HUES48 (cell line): ENCODE results near the gene THAP7.
A peak's percentile ranks its signal among the peaks of the same experiment; 100 is the strongest.
"Not testable (repeated sequence)": the region's sequence is repeated elsewhere in the genome, so short reads cannot be mapped to it uniquely, and the experiment has no call there.

Source experiments
- H3K27ac ChIP-seq: one replicate; pipeline ENCODE4 v1.7.0; 2013; ENCODE audit warnings: low read depth, low read length, inconsistent platforms
- H3K27me3 ChIP-seq: 2 replicates; pipeline ENCODE4 v1.6.1; 2013; ENCODE audit warnings: mild to moderate bottlenecking, low read length; ENCODE audit not compliant: control insufficient read depth, insufficient read depth
- H3K36me3 ChIP-seq: 2 replicates; pipeline ENCODE4 v1.6.1; 2013; ENCODE audit warnings: low read length; ENCODE audit not compliant: control insufficient read depth, insufficient read depth
- H3K4me1 ChIP-seq: 2 replicates; pipeline ENCODE4 v1.6.1; 2013; ENCODE audit warnings: mild to moderate bottlenecking, low read length; ENCODE audit not compliant: control insufficient read depth, insufficient read depth
- H3K4me3 ChIP-seq: 2 replicates; pipeline ENCODE4 v1.5.1; 2013; ENCODE audit warnings: mild to moderate bottlenecking, low read depth, low read length
- H3K9ac ChIP-seq: 2 replicates; pipeline ENCODE4 v1.6.1; 2013; ENCODE audit warnings: mild to moderate bottlenecking, low read depth, low read length, moderate library complexity
- H3K9me3 ChIP-seq: 2 replicates; pipeline ENCODE4 v1.6.1; 2013; ENCODE audit warnings: low read length; ENCODE audit not compliant: control insufficient read depth, insufficient read depth

The THAP7 gene

DNA sequence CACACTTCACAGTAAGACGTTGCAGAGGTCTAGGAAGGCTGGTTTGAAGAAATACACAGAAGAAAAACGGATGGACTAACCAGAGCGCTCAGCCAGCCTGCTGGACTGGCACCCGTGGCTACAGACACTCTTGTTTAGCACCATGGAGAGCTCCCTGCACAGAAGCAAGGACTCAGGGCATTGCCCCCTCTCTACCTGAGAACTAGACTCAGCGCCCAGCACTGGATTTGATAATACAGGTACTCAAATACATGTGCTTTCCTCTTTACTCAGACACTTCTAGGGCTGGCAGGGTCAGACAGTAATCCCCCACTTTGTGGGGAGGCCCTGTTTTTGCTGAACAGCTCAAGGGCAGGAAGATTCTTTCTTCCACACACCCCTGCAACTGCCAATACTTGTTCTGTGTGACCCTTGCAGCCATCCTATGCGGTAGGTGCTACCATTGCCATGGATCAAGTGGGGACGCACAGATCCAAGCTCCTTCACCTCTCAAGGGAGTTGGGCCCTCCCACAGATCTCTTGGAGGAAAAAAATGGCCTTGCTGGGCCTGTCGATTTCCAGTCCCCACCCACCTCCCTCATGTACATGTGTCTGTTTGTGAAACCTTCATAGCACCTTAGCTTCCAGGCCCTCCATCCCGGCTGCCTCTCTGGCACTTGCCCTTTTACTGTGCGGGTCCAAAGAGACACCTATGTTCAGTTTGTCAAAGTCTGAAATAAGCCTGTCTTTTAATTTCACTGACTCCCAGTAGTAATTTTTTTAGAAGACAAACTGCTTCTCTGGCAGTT, 7.9 kb upstream of the THAP7 start:
- no peak overlapping the region for H3K9ac ChIP-seq
- H3K9me3 ChIP-seq, result no peaks in the 10 kb centered on the region
- H3K4me1 ChIP-seq, result peaks cover 17% of the 10 kb centered on the region
- no peak overlapping the region for H3K4me3 ChIP-seq
- no peaks in the 10 kb centered on the region for H3K36me3 ChIP-seq
- peak overlapping the region; percentile 22 for H3K27ac ChIP-seq
- H3K27me3 ChIP-seq, result peaks cover 11% of the 10 kb centered on the region

DNA sequence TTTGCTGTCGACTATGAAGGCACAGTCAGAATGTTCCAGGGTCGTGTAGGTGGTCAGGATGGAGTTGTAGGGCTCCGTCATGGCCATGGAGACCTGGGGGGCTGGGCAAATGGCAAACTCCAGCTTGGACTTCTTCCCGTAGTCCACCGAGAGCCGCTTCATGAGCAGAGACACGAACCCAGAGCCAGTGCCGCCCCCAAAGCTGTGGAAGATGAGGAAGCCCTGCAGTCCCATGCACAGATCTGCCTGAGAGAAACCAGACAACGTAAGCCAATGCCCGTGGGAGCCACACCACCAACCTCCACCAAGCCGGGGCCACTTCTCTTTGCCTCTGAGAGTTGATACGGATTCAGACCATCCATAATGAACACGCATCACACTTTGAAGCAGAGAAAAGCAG, 7.3 kb upstream of the THAP7 start:
- not testable (repeated sequence) for H3K27ac ChIP-seq, H3K9me3 ChIP-seq, H3K4me3 ChIP-seq, H3K9ac ChIP-seq, H3K36me3 ChIP-seq, H3K27me3 ChIP-seq
- H3K4me1 ChIP-seq, result peaks cover 12% of the 10 kb centered on the region; the same call in 1 of the 2 replicates

DNA sequence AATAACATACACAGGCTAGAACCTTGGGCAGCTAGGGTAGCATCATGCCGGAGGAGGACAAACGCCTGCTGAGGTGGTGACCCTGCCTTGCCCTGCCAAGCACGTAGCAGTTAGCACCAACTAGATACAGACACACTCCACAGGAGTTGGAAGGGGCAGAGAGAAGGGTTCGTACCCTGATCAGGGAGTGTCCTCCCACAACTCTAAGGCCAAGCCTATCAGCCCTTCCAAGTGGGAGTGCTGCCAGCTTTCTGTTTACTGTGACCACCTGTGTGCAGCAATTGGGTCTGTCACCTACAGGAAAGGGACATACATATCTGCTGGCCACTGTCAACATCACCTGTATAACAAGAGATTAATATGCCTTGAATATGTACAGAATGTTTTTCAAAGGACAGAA, 1.9 kb upstream of the THAP7 start:
- Histone ChIP-seq H3K36me3 (peaks cover 18% of the 10 kb centered on the region), H3K9me3 (no peaks in the 10 kb centered on the region), H3K4me1 (peaks cover 5% of the 10 kb centered on the region; the same call in 1 of the 2 replicates), H3K9ac (no peak overlapping the region), H3K27me3 (no peaks in the 10 kb centered on the region), H3K4me3 (no peak overlapping the region), H3K27ac (no peak overlapping the region)

DNA sequence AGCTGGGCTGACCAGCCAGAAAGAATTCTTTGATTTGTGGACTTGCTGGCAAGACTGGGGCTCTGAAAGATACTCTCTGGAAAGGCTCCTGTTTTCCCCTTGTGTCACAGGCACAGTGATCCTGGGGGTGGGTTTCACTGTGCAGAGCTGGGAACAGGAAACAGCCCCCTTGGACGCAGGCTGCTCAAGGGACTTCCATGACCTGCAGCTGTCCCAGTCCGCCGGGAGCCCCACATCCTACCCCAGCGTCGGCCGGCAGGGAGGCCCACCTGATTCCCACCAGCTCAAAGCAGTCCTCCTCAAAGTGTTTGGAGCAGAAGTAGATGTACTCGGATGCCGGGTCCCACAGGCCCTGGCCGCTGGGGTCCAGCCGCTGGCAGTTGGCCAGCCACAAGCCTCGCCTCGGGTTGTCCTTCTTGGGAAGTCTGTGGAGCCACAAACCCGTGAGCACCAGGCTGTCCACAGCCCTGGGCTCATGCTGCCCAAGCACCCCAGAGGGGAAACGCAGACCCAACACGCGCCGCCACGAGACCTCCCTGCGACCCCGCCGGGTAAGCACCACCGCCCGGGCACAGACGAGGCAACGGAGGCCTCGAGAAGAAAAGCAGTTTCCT, 824 bp downstream of the THAP7 start:
- Histone ChIP-seq H3K36me3 (peaks cover 18% of the 10 kb centered on the region), H3K9me3 (no peaks in the 10 kb centered on the region), H3K4me3 (peak overlapping the region; percentile 96), H3K9ac (peak overlapping the region; percentile 77; the same call in 1 of the 2 replicates), H3K27me3 (no peaks in the 10 kb centered on the region), H3K27ac (peak overlapping the region; percentile 94), H3K4me1 (peaks cover 5% of the 10 kb centered on the region; the same call in 1 of the 2 replicates)

DNA sequence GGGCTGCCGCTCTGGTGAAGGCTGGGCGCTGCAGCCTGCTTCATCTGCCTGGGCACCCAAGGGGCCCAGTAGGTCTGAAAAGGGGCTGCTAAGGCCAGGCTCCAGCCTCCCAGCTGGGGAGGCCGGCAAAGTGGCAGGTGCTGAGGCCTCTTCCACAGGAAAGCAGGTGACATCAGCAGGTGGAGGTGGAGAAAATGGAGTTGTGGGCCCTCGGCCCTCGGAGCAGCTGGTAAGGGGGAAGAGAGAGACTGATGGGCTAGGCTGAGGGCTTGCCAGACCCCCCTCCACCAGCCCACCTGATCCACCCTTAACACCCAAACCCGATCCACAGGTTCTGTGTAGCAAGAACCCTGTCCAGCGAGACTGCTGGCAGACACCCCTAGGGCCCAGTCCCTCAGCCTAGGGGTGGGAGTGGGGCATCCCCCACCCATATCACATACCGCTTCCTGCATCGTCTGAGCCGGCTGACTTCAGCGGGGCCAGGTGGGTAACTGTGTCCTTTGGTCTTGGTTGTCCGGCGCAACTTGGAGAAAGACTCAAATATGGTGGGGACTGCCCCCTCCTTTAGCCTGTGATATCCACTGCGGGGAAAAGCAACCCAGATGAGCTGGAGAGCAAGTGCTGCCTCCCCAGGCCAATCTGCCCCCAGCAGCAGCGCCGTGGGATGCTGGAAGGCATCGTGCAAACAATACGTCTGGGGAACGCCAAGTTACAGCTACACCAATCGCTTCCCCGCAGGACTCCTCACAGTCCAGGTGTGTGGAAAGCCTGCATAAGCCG, 1.5 kb downstream of the THAP7 start:
- H3K36me3 ChIP-seq, result peaks cover 18% of the 10 kb centered on the region
- H3K27ac ChIP-seq, result no peak overlapping the region
- peak overlapping the region; percentile 96 for H3K4me3 ChIP-seq

DNA sequence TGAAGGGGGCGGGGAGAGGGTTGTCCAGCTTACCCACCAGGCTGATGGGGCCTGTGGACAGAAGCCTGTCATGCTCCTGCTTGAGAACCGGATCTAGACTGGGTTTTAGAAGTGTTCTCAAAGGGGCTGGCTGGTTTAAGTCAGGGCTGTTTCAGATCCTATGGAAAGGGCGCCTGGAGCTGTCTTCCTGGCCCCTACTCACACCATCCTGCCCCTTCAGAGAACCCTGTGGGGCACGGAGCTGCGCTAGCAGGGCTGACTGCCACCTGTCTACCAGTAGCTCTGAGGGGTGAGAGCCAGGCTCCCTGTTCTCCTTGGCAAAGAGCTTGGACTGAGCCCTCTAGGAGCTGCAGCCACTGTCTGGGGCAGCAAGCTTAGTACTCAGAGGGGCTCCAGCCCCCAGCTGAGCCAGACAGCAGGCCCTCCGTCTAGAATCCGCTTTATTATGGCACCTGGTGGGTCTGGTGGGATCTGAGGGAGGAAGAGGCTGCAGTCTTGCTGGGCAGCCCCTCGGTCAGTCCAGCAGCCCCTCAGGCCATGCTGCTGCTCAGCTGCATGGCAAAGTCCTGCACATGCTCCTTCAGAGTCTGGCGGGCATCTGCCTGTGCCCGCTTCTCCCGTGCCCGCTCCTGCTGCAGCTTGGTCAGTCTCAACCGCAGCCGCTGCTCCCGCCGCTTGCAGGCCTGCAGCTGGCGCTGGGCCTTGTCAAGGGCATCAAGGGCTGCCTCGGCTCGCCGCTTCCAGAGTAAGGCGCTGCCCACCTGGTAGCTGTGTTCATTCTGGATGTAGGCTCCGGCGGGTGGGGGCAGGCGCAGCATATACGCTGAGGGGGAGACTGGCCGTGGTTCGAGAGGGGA, 2.3 kb downstream of the THAP7 start:
- H3K9me3 ChIP-seq, result no peaks in the 10 kb centered on the region
- H3K4me1 ChIP-seq, result peaks cover 5% of the 10 kb centered on the region; the same call in 1 of the 2 replicates
- no peaks in the 10 kb centered on the region for H3K27me3 ChIP-seq
- no peak overlapping the region for H3K9ac ChIP-seq
- H3K36me3 ChIP-seq, result peaks cover 18% of the 10 kb centered on the region
- no peak overlapping the region for H3K27ac ChIP-seq
- no peak overlapping the region for H3K4me3 ChIP-seq

More for the DNA sequence above, 1.5 kb downstream of the THAP7 start:
- H3K27me3 ChIP-seq, result no peaks in the 10 kb centered on the region
- no peak overlapping the region for H3K9ac ChIP-seq
- no peaks in the 10 kb centered on the region for H3K9me3 ChIP-seq
- peaks cover 5% of the 10 kb centered on the region; the same call in 1 of the 2 replicates for H3K4me1 ChIP-seq

DNA sequence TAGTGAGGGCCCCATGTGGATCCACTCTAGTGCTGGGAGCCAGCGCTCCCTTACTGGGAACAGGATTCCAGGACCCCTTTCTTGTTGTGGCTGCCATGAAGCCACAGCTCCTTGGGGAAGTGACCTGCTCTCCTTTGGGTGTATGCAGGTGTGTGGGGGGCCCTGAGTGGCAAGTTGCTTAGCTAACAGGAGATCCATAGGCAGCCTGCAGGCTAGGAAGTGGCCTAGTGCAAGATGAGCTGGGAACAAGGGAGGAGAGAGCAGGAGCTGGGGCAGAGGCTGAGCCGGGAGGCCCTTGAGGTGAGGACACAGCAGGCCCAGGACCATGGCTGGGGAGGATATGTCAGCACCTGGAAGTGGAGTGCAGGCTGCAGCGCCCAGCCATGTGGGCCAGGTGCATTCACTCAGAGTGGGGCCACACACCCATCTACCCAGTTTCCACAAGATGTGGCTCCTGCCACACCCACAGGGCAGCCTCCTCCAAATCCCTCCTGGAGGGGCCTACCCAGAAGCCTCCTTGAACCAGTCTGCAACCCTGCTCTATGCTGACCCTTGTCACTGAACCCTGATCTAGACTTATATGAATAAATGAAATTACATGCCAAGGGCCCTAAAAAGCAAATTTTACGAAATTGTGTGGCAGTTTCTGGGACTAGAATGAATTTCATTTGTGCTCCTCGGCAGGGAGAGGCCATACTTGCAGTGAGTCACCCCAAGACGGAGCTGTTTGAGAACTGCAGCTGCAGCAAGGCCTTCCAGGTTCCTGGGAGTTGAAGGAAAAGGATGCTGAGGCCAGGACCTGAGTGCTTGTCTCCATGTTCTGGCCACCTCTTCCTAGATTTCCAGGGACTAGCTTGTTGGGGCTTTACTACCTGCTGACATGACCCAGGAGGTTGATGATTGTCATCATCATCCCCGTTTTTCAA, 3.2 kb downstream of the THAP7 start:
- Histone ChIP-seq H3K4me1 (peaks cover 5% of the 10 kb centered on the region; the same call in 1 of the 2 replicates), H3K27me3 (no peaks in the 10 kb centered on the region), H3K9me3 (no peaks in the 10 kb centered on the region), H3K4me3 (no peak overlapping the region), H3K27ac (no peak overlapping the region), H3K36me3 (peaks cover 20% of the 10 kb centered on the region), H3K9ac (no peak overlapping the region)

DNA sequence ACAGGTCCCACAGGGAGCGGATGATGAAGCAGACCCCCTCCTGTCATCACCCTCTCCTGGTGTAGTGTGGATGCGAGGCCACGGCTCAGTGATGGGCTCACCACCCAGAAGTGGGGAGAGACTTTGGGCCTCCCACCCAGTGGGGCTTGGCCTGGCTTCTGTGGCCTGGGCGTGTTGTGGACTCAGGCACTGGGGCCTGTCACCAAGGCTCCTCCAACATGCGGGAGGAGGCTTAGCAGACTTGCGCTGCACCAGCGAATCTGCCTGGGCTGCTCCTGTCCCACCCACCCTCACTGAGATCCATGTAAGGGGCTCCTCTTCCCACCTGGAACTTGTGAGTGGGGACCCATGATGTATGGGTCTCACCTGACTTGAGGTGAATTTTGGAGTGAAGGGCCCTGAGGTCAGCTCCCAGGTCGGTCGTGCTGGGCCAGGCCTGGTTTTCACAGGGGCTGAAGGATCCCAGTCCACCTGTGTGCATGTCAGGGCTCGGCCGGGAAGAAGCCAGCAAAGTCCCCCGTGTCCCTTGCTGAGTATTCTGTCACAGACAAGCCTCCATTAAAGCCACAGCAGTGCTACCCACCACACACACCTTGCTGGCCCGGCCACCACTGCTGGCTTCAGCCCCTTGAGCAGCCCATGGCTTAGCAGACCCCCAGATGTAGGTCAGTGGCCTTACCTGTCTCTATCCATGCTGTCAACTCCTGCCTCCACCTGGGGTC, 4.2 kb downstream of the THAP7 start:
- Histone ChIP-seq H3K27ac (no peak overlapping the region), H3K4me3 (no peak overlapping the region), H3K27me3 (no peaks in the 10 kb centered on the region), H3K9me3 (no peaks in the 10 kb centered on the region), H3K9ac (no peak overlapping the region), H3K36me3 (peaks cover 23% of the 10 kb centered on the region), H3K4me1 (peaks cover under 1% of the 10 kb centered on the region; the same call in 1 of the 2 replicates)
